KMS-11 (cell line): ENCODE measurements around the gene POLE.
A peak's percentile ranks its signal among the peaks of the same experiment; 100 is the strongest.
"Not testable (repeated sequence)": the region's sequence is repeated elsewhere in the genome, so short reads cannot be mapped to it uniquely, and the experiment has no call there.

Experiments
- H2AFZ ChIP-seq: fragments of 200-600 bp; sonication (generic); 2 replicates; pipeline ENCODE4 v1.6.1; 2016; ENCODE audit warnings: antibody characterized with exemption, mixed run types, low read depth
- H3K27ac ChIP-seq: fragments of 200-600 bp; sonication (generic); 2 replicates; pipeline ENCODE4 v1.6.1; 2016; ENCODE audit warnings: mild to moderate bottlenecking, mixed run types
- H3K27me3 ChIP-seq: fragments of 200-600 bp; sonication (generic); 2 replicates; pipeline ENCODE4 v1.6.1; 2017; ENCODE audit warnings: mild to moderate bottlenecking, low read depth, mixed run types, moderate library complexity; ENCODE audit not compliant: insufficient read depth
- H3K36me3 ChIP-seq: fragments of 200-600 bp; sonication (generic); 2 replicates; pipeline ENCODE4 v1.6.1; 2017; ENCODE audit warnings: mild to moderate bottlenecking, mixed run types; ENCODE audit not compliant: insufficient read depth
- H3K4me1 ChIP-seq: fragments of 200-600 bp; sonication (generic); 2 replicates; pipeline ENCODE4 v1.6.1; 2016; ENCODE audit warnings: mild to moderate bottlenecking, low read depth, mixed run types; ENCODE audit not compliant: poor library complexity, severe bottlenecking
- H3K4me2 ChIP-seq: fragments of 200-600 bp; sonication (generic); 2 replicates; pipeline ENCODE4 v1.7.0; 2016; ENCODE audit warnings: mild to moderate bottlenecking, mixed run types
- H3K4me3 ChIP-seq: fragments of 200-600 bp; sonication (generic); IDR thresholded peaks from 2 replicates; pipeline ENCODE4 v1.6.1; 2017; ENCODE audit warnings: low read depth, low read length, mixed read lengths; ENCODE audit not compliant: insufficient read depth
- H3K79me2 ChIP-seq: fragments of 200-600 bp; sonication (generic); 2 replicates; pipeline ENCODE4 v1.6.1; 2016; ENCODE audit warnings: low read depth, mixed run types; ENCODE audit not compliant: insufficient read depth
- H3K9ac ChIP-seq: fragments of 200-600 bp; sonication (generic); 2 replicates; pipeline ENCODE4 v1.6.1; 2016; ENCODE audit warnings: mild to moderate bottlenecking, mixed run types
- H4K20me1 ChIP-seq: fragments of 200-600 bp; sonication (generic); 2 replicates; pipeline ENCODE4 v1.6.1; 2016; ENCODE audit warnings: mild to moderate bottlenecking, mixed run types; ENCODE audit not compliant: insufficient read depth
- TF ChIP-seq, protein P1 (sequence below): fragments of 200-600 bp; sonication (generic); conservative IDR thresholded peaks from 2 replicates; pipeline ENCODE4 v1.6.1; 2017; ENCODE audit warnings: low read depth, mild to moderate bottlenecking, antibody characterized with exemption, low read length, moderate library complexity, mixed read lengths

Gene POLE

DNA sequence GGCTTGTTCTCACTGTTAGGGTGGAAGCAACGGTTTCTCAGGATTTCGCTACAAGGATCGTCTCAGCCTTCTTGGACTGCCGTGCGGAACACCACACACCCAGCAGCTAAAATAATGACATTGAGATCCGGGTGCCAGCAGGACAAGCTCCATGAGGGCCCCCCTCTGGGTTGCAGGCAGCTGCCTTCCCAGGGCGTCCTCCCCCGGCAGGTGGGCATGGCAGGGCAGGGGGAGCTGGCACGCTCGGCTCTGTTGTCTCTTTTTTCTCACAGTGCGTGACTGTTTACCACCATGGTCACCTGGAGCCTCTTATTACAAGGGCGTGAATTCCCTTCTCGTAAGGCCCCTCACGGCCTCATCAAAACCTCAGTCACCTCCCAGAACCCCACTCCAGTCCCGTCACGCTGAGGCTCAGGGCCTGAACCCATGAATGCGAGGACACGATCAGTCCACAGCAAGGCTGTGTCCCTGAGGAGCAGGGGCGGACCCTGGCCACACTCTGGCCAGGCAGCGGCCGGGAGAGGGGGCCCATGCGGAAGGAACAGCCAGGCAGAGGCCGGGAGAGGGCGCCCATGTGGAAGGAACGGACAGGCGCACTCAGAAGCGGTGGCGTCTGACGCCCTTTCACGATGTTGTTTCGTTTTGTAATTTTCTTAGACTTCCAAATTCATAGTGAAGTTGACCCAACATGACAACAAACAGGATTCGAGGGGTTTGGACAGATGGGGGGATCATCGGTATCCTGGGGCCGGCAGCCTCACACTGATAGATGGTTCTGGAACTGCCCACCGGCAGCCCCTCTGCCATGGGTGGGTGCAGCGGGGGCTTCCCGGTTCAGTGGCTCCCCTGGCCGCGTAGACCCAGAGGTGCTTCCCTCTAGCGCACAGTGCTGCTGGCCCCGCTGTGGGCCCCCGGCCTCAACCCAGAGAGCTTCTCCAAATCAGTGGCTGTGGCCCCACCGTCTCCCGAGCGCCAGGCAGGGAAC lies 86.8 kb downstream of the POLE start:
- Histone ChIP-seq H3K4me1 (no peaks in the 10 kb centered on the region), H3K4me2 (peak overlapping the region; percentile 29), H2AFZ (peak overlapping the region; percentile 38; the same call in 1 of the 2 replicates), H3K9ac (no peak overlapping the region), H3K79me2 (no peaks in the 10 kb centered on the region), H3K27me3 (peaks cover 2% of the 10 kb centered on the region; the same call in 1 of the 2 replicates), H3K27ac (no peak overlapping the region), H3K4me3 (no peak overlapping the region), H4K20me1 (no peaks in the 10 kb centered on the region), H3K36me3 (no peaks in the 10 kb centered on the region)
- TF ChIP-seq, protein P1, sequence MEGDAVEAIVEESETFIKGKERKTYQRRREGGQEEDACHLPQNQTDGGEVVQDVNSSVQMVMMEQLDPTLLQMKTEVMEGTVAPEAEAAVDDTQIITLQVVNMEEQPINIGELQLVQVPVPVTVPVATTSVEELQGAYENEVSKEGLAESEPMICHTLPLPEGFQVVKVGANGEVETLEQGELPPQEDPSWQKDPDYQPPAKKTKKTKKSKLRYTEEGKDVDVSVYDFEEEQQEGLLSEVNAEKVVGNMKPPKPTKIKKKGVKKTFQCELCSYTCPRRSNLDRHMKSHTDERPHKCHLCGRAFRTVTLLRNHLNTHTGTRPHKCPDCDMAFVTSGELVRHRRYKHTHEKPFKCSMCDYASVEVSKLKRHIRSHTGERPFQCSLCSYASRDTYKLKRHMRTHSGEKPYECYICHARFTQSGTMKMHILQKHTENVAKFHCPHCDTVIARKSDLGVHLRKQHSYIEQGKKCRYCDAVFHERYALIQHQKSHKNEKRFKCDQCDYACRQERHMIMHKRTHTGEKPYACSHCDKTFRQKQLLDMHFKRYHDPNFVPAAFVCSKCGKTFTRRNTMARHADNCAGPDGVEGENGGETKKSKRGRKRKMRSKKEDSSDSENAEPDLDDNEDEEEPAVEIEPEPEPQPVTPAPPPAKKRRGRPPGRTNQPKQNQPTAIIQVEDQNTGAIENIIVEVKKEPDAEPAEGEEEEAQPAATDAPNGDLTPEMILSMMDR: no peak; the same call in 1 of the 2 replicates

- not testable (repeated sequence) for H3K4me2 ChIP-seq, H3K4me1 ChIP-seq, H2AFZ ChIP-seq, H3K4me3 ChIP-seq, H3K79me2 ChIP-seq, H3K36me3 ChIP-seq, H3K27ac ChIP-seq, H4K20me1 ChIP-seq, H3K27me3 ChIP-seq, H3K9ac ChIP-seq
These were observed 87.6 kb downstream of the POLE start for GRCh38 chr12:132599502-132599901.

DNA sequence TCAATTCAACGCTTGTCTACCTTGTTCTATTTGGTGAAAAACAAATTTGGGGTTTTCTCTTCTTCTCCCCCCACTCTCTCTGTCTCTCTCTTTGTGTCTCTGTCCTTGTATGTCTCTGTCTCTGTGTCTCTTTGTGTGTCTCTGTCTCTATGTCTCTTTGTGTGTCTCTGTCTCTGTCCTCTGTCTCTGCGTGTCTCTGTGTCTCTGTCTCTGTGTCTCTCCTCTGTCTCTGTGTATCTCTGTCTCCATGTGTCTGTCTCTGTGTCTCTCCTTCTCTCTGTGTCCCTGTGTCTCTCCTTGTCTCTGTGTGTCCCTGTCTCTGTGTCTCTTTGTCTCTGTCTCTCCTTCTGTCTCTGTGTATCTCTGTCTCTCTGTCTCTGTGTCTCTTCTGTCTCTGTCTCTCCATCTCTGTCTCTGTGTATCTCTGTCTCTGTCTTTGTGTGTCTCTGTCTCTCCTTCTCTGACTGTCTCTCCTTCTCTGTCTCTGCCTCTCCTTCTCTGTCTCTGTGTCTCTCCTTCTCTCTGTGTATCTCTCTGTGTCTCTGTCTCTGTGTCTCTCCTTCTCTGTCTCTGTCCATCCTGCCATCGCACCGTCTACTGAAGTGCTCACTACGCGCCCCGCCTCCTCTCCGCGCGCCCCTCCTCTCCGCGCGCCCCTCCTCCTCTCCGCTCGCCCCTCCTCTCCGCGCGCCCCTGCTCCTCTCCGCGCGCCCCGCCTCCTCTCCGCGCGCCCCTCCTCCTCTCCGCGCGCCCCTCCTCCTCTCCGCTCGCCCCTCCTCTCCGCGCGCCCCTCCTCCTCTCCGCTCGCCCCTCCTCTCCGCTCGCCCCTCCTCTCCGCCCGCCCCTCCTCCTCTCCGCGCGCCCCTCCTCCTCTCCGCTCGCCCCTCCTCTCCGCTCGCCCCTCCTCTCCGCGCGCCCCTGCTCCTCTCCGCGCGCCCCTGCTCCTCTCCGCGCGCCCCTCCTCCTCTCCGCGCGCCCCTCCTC lies 89.5 kb downstream of the POLE start:
- H3K4me3 ChIP-seq: no peak overlapping the region
- no peaks in the 10 kb centered on the region for H3K79me2 ChIP-seq
- no peak overlapping the region for H3K4me2 ChIP-seq
- no peak overlapping the region for H2AFZ ChIP-seq
- no peaks in the 10 kb centered on the region for H3K36me3 ChIP-seq
- H3K9ac ChIP-seq: no peak overlapping the region
- H3K27ac ChIP-seq: no peak overlapping the region
- H3K27me3 ChIP-seq: peaks cover 4% of the 10 kb centered on the region; the same call in 1 of the 2 replicates
- H3K4me1 ChIP-seq: no peaks in the 10 kb centered on the region
- H4K20me1 ChIP-seq: no peaks in the 10 kb centered on the region
- TF ChIP-seq, protein P1: no peak

- Histone ChIP-seq H3K27me3 (peaks cover 4% of the 10 kb centered on the region; the same call in 1 of the 2 replicates), H3K27ac (no peak overlapping the region), H3K4me2 (no peak overlapping the region), H3K4me3 (no peak overlapping the region), H3K4me1 (no peaks in the 10 kb centered on the region), H4K20me1 (no peaks in the 10 kb centered on the region), H3K9ac (no peak overlapping the region), H2AFZ (no peak overlapping the region), H3K79me2 (no peaks in the 10 kb centered on the region), H3K36me3 (no peaks in the 10 kb centered on the region)
- TF ChIP-seq, protein P1: no peak
These were observed 91.1 kb downstream of the POLE start for GRCh38 chr12:132596016-132596415.
